Stimulated activated CD8-positive, alpha-beta memory T cell treated with anti-CD3 and anti-CD28 coated beads, Interleukin-2, amount 100 ng/mL, for 48 hours (primary cell): ENCODE data around the gene TMEM120B.
"Not testable (repeated sequence)": the region's sequence is repeated elsewhere in the genome, so short reads cannot be mapped to it uniquely, and the experiment has no call there.

Experiments
- DNase-seq, 2 donors: peaks; one replicate each; pipeline ENCODE4 v3.0.0-alpha.2; 2020; ENCODE audit warnings: low read depth in 2 of 2

TMEM120B gene

GRCh38 chr12:121745545-121745944 is 33.0 kb downstream of the TMEM120B start:
- not testable (repeated sequence) for DNase-seq

- no peak for DNase-seq
Observed at GRCh38 chr12:121748218-121748570, 35.6 kb downstream of the TMEM120B start.

- DNase-seq: no peak
Observed at GRCh38 chr12:121748571-121749265, 36.2 kb downstream of the TMEM120B start.

GRCh38 chr12:121749267-121749666 is 36.7 kb downstream of the TMEM120B start:
- no peak for DNase-seq

- DNase-seq: no peak
Observed at GRCh38 chr12:121750507-121750955, 38.0 kb downstream of the TMEM120B start.

- DNase-seq: no peak
Observed at GRCh38 chr12:121751034-121751433, 38.5 kb downstream of the TMEM120B start.

- DNase-seq: no peak
Observed at GRCh38 chr12:121751749-121752351, 39.3 kb downstream of the TMEM120B start.

- DNase-seq: no peak
Observed at GRCh38 chr12:121753844-121754264, 41.3 kb downstream of the TMEM120B start.

- DNase-seq: no peak
Observed at GRCh38 chr12:121754836-121755235, 42.3 kb downstream of the TMEM120B start.

GRCh38 chr12:121755591-121755990 is 43.0 kb downstream of the TMEM120B start:
- DNase-seq: no peak

GRCh38 chr12:121758536-121758935 is 46.0 kb downstream of the TMEM120B start:
- not testable (repeated sequence) for DNase-seq

- no peak for DNase-seq
Observed at GRCh38 chr12:121762269-121762668, 49.7 kb downstream of the TMEM120B start.

- DNase-seq: no peak
Observed at GRCh38 chr12:121764808-121765207, 52.3 kb downstream of the TMEM120B start.

GRCh38 chr12:121765573-121765972 is 53.0 kb downstream of the TMEM120B start:
- no peak for DNase-seq

GRCh38 chr12:121766290-121767039 is 53.9 kb downstream of the TMEM120B start:
- DNase-seq: no peak

- no peak for DNase-seq
Observed at GRCh38 chr12:121767525-121768016, 55.0 kb downstream of the TMEM120B start.

GRCh38 chr12:121769297-121769830 is 56.8 kb downstream of the TMEM120B start:
- DNase-seq: no peak

GRCh38 chr12:121769831-121770301 is 57.3 kb downstream of the TMEM120B start:
- DNase-seq: no peak

GRCh38 chr12:121770388-121770787 is 57.8 kb downstream of the TMEM120B start:
- DNase-seq: no peak

- no peak for DNase-seq
Observed at GRCh38 chr12:121770813-121771625, 58.5 kb downstream of the TMEM120B start.
